Peyer's patch (tissue), 4 donors: Measurements from ENCODE around the gene MNAT1.

ENCODE experiments used
- CTCF ChIP-seq, 6 experiments: fragments of 450-650 bp in 4 of 6; fragments of 200-600 bp in 2 of 6; sonication (generic) in 1 of 6; IDR thresholded peaks; one replicate each; pipeline ENCODE4 v1.5.1; 2017 to 2019; ENCODE audit warnings: antibody characterized with exemption in 6 of 6, mild to moderate bottlenecking in 3 of 6, moderate library complexity in 1 of 6
- POLR2A ChIP-seq, 2 donors: fragments of 450-650 bp; IDR thresholded peaks; one replicate each; pipeline ENCODE4 v1.5.1; 2017; ENCODE audit warnings: antibody characterized with exemption in 2 of 2, mild to moderate bottlenecking in 2 of 2, moderate library complexity in 2 of 2

GRCh38 chr14:60777856-60778578 lies 43.5 kb downstream of the MNAT1 start:
- TF ChIP-seq CTCF (IDR thresholded peaks at IDR 0.05) (no peak), POLR2A (IDR thresholded peaks at IDR 0.05) (no peak)
